PC-3 (cell line): ENCODE data around the gene PRSS38.

ENCODE experiments used
- EZH2 ChIP-seq: fragments of 300-600 bp; sonication (generic); IDR thresholded peaks from one replicate; pipeline ENCODE4 v1.6.1; 2017; ENCODE audit warnings: antibody characterized with exemption, mild to moderate bottlenecking, low read length; ENCODE audit not compliant: unreplicated experiment
- EZH2phosphoT487 ChIP-seq: fragments of 300-600 bp; sonication (generic); IDR thresholded peaks from 2 replicates; pipeline ENCODE4 v1.6.1; 2018; ENCODE audit warnings: mild to moderate bottlenecking, antibody characterized with exemption, low read length, borderline replicate concordance
- TF ChIP-seq, protein P1 (sequence below): fragments of 300-600 bp; sonication (generic); conservative IDR thresholded peaks from 2 replicates; pipeline ENCODE4 v1.5.1; 2017; ENCODE audit warnings: antibody characterized with exemption, low read depth, mild to moderate bottlenecking, low read length

DNA sequence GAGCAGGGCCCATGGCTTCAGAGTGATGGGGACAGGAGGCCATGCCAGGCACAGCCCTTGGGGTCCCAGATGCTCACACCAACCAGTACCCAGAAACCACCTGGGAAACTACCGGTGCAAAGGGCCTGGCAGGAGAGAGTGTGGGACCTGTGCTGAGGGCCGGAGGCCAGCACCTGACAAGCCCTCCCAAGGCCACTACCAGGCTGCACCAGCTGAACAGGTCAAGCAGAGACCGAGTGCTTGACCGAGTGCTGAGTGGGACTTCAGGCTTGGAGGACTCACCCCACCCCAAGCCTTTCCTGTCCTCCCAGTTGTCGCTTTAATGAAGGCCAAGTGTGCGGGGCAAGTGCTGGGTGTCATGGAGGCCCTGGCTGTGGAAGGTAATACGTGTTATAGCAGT lies 43.7 kb upstream of the PRSS38 start:
- TF ChIP-seq, protein P1, sequence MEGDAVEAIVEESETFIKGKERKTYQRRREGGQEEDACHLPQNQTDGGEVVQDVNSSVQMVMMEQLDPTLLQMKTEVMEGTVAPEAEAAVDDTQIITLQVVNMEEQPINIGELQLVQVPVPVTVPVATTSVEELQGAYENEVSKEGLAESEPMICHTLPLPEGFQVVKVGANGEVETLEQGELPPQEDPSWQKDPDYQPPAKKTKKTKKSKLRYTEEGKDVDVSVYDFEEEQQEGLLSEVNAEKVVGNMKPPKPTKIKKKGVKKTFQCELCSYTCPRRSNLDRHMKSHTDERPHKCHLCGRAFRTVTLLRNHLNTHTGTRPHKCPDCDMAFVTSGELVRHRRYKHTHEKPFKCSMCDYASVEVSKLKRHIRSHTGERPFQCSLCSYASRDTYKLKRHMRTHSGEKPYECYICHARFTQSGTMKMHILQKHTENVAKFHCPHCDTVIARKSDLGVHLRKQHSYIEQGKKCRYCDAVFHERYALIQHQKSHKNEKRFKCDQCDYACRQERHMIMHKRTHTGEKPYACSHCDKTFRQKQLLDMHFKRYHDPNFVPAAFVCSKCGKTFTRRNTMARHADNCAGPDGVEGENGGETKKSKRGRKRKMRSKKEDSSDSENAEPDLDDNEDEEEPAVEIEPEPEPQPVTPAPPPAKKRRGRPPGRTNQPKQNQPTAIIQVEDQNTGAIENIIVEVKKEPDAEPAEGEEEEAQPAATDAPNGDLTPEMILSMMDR, result no peak
- TF ChIP-seq EZH2 (no peak), EZH2phosphoT487 (no peak)
